Vagina (tissue), 2 donors: ENCODE data around the gene HS3ST3B1. TPM values are rescaled to one million over a fixed set of nuclear protein-coding genes. Genes with fewer than 3 reads are reported as not detected.

Source experiments
- DNase-seq, 2 donors: peaks; one replicate each; pipeline ENCODE4 v3.0.0-alpha.2; 2017; ENCODE audit errors: extremely low spot score in 2 of 2
- H3K27ac ChIP-seq: fragments of 200-600 bp; sonication (generic); one replicate; pipeline ENCODE4 v1.5.1; 2019
- H3K27me3 ChIP-seq: fragments of 200-600 bp; sonication (generic); one replicate; pipeline ENCODE4 v1.5.1; 2019
- H3K36me3 ChIP-seq, 2 donors: fragments of 200-600 bp; sonication (generic); one replicate each; pipeline ENCODE4 v1.5.1; 2017 to 2019
- H3K4me1 ChIP-seq: fragments of 200-600 bp; sonication (generic); one replicate; pipeline ENCODE4 v1.5.1; 2019
- H3K4me3 ChIP-seq, 2 donors: fragments of 200-600 bp; sonication (generic); 1 replicate in 1 of 2; 2 replicates in 1 of 2; pipeline ENCODE4 v1.5.1; 2016 to 2019
- H3K9me3 ChIP-seq: fragments of 200-600 bp; sonication (generic); one replicate; pipeline ENCODE4 v1.5.1; 2019
- CTCF ChIP-seq, 3 experiments: fragments of 450-650 bp in 2 of 3; fragments of 200-600 bp in 1 of 3; sonication (generic) in 1 of 3; IDR thresholded peaks; one replicate each; pipeline ENCODE4 v1.5.1; 2017 to 2019; ENCODE audit warnings: antibody characterized with exemption in 3 of 3, mild to moderate bottlenecking in 2 of 3, moderate library complexity in 2 of 3
- POLR2A ChIP-seq, 2 donors: fragments of 450-650 bp; IDR thresholded peaks; one replicate each; pipeline ENCODE4 v1.6.1; 2017; ENCODE audit warnings: antibody characterized with exemption in 2 of 2, mild to moderate bottlenecking in 2 of 2, moderate library complexity in 2 of 2
- POLR2AphosphoS5 ChIP-seq, 2 donors: sonication (generic); formaldehyde crosslinking; IDR thresholded peaks; one replicate each; pipeline ENCODE4 v1.9.0; 2017; ENCODE audit warnings: antibody characterized with exemption in 2 of 2, mild to moderate bottlenecking in 2 of 2, low read depth in 1 of 2; ENCODE audit not compliant: insufficient read depth in 1 of 2
- intact Hi-C: fragments of 100-400 bp; cut with DNase I; formaldehyde crosslinking; loops from one replicate; pipeline ENCODE4 v1.15.1; 2023
- total RNA-seq: library from RNA; depleted of rRNA; stranded (reverse); fragments of >200 nt; gene quantifications from one replicate; pipeline ENCODE4 v1.2.3, GENCODE V29; 2016

HS3ST3B1 gene
- total RNA-seq, 1 donor from 2014 or later: 5.9 TPM

- Histone ChIP-seq H3K27me3 (no peaks in the 10 kb centered on the region), H3K27ac (no peak overlapping the region), H3K9me3 (no peaks in the 10 kb centered on the region), H3K4me3 (no peak overlapping the region), H3K4me1 (no peaks in the 10 kb centered on the region), H3K36me3 (no peaks in the 10 kb centered on the region)
- no peak for TF ChIP-seq CTCF (IDR thresholded peaks at IDR 0.05)
- TF ChIP-seq POLR2A (IDR thresholded peaks at IDR 0.05): no peak
- TF ChIP-seq POLR2AphosphoS5 (IDR thresholded peaks at IDR 0.05; ENCODE audit: insufficient read depth in 1 of 2, low read depth in 1 of 2): no peak
- intact Hi-C loops: no loop called here
- DNase-seq: peak in 1 of 2 donors; percentile 14
Observed at GRCh38 chr17:14360856-14361255, 60.0 kb downstream of the HS3ST3B1 start.

- intact Hi-C loops: no loop called here
Observed at GRCh38 chr17:14361470-14361869, 60.6 kb downstream of the HS3ST3B1 start.

GRCh38 chr17:14361945-14362508 lies 61.1 kb downstream of the HS3ST3B1 start:
- Histone ChIP-seq H3K27me3 (no peaks in the 10 kb centered on the region), H3K27ac (no peak overlapping the region), H3K4me3 (no peak overlapping the region), H3K36me3 (no peaks in the 10 kb centered on the region), H3K9me3 (no peaks in the 10 kb centered on the region), H3K4me1 (no peaks in the 10 kb centered on the region)
- TF ChIP-seq POLR2A (IDR thresholded peaks at IDR 0.05): no peak
- intact Hi-C loops: no loop called here
- DNase-seq: peak in 1 of 2 donors; percentile 14

More at GRCh38 chr17:14361470-14361869, 60.6 kb downstream of the HS3ST3B1 start:
- H3K27me3 ChIP-seq: no peaks in the 10 kb centered on the region
- no peak for TF ChIP-seq POLR2A (IDR thresholded peaks at IDR 0.05)
- TF ChIP-seq POLR2AphosphoS5 (IDR thresholded peaks at IDR 0.05; ENCODE audit: insufficient read depth in 1 of 2, low read depth in 1 of 2): no peak
- no peak for TF ChIP-seq CTCF (IDR thresholded peaks at IDR 0.05)
- no peaks in the 10 kb centered on the region for H3K36me3 ChIP-seq
- peak in 1 of 2 donors; percentile 9 for DNase-seq
- no peaks in the 10 kb centered on the region for H3K9me3 ChIP-seq
- no peak overlapping the region for H3K27ac ChIP-seq
- no peak overlapping the region for H3K4me3 ChIP-seq
- H3K4me1 ChIP-seq: no peaks in the 10 kb centered on the region

- Histone ChIP-seq H3K9me3 (no peaks in the 10 kb centered on the region), H3K36me3 (no peaks in the 10 kb centered on the region), H3K27ac (no peak overlapping the region), H3K27me3 (no peaks in the 10 kb centered on the region), H3K4me3 (no peak overlapping the region), H3K4me1 (no peaks in the 10 kb centered on the region)
- TF ChIP-seq POLR2A (IDR thresholded peaks at IDR 0.05) (no peak), POLR2AphosphoS5 (IDR thresholded peaks at IDR 0.05; ENCODE audit: insufficient read depth in 1 of 2, low read depth in 1 of 2) (no peak), CTCF (IDR thresholded peaks at IDR 0.05) (no peak)
- no peak for DNase-seq
- intact Hi-C loops: no loop called here
Observed at GRCh38 chr17:14366199-14366598, 65.3 kb downstream of the HS3ST3B1 start.

GRCh38 chr17:14372461-14372860 lies 71.6 kb downstream of the HS3ST3B1 start:
- TF ChIP-seq POLR2AphosphoS5 (IDR thresholded peaks at IDR 0.05; ENCODE audit: insufficient read depth in 1 of 2, low read depth in 1 of 2) (no peak), POLR2A (IDR thresholded peaks at IDR 0.05) (no peak), CTCF (IDR thresholded peaks at IDR 0.05) (no peak)
- intact Hi-C loops: no loop called here
- no peak overlapping the region for H3K4me3 ChIP-seq
- no peaks in the 10 kb centered on the region for H3K36me3 ChIP-seq
- DNase-seq: no peak
- H3K4me1 ChIP-seq: no peaks in the 10 kb centered on the region
- H3K9me3 ChIP-seq: no peaks in the 10 kb centered on the region
- no peaks in the 10 kb centered on the region for H3K27me3 ChIP-seq
- H3K27ac ChIP-seq: no peak overlapping the region
